Transverse colon (tissue), 4 donors: ENCODE results near the gene MYOM1. TPM values are rescaled to one million over a fixed set of nuclear protein-coding genes. Genes with fewer than 3 reads are reported as not detected.
A peak's percentile ranks its signal among the peaks of the same experiment; 100 is the strongest.

Source experiments
- DNase-seq: peaks from one replicate; pipeline ENCODE4 v3.0.0-alpha.2; 2019
- H3K27ac ChIP-seq, 4 donors: fragments of 200-600 bp; sonication (generic); 2 replicates each; pipeline ENCODE4 v1.5.1; 2016 to 2018; ENCODE audit warnings: inconsistent platforms in 4 of 4
- H3K27me3 ChIP-seq: fragments of 200-600 bp; sonication (generic); 2 replicates; pipeline ENCODE4 v1.5.1; 2017; ENCODE audit warnings: inconsistent platforms
- H3K36me3 ChIP-seq, 4 donors: fragments of 200-600 bp; sonication (generic); 2 replicates each; pipeline ENCODE4 v1.5.1; 2017 to 2019; ENCODE audit warnings: inconsistent platforms in 4 of 4
- H3K4me1 ChIP-seq, 4 donors: fragments of 200-600 bp; sonication (generic); 2 replicates each; pipeline ENCODE4 v1.5.1; 2017 to 2020; ENCODE audit warnings: inconsistent platforms in 4 of 4
- H3K4me3 ChIP-seq, 4 donors: fragments of 200-600 bp; sonication (generic); 1 replicate in 1 of 4; 2 replicates in 3 of 4; pipeline versions ENCODE4 v1.5.1 to v1.6.1; 2017 to 2019; ENCODE audit warnings: inconsistent platforms in 4 of 4
- H3K9me3 ChIP-seq, 2 donors: fragments of 200-600 bp; sonication (generic); 2 replicates each; pipeline ENCODE4 v1.5.1; 2017 to 2019; ENCODE audit warnings: inconsistent platforms in 2 of 2
- EP300 ChIP-seq: sonication (generic); formaldehyde crosslinking; IDR thresholded peaks from one replicate; pipeline ENCODE4 v1.6.1; 2017; ENCODE audit warnings: antibody characterized with exemption, low read depth
- POLR2A ChIP-seq: fragments of 450-650 bp; IDR thresholded peaks from one replicate; pipeline ENCODE4 v1.6.1; 2016; ENCODE audit warnings: antibody characterized with exemption, mild to moderate bottlenecking, moderate library complexity
- POLR2AphosphoS5 ChIP-seq, 3 donors: sonication (generic); formaldehyde crosslinking; IDR thresholded peaks; one replicate each; pipeline ENCODE4 v1.6.1; 2016; ENCODE audit warnings: antibody characterized with exemption in 3 of 3
- WGBS, 2 donors: methylation state at CpG; one replicate each; pipeline ENCODE4 v1.1.5; 2018; ENCODE audit warnings: low coverage in 1 of 2; 5-methylcytosine and 5-hydroxymethylcytosine counted together
- in situ Hi-C, 4 donors: fragments of 200-750 bp; cut with MboI; loops; one replicate each; pipeline versions ENCODE4 v1.15.0 to v1.15.1; 2017; ENCODE audit warnings: low sequenced_read_pairs in 3 of 4, low pct_ligation_motif_present in 1 of 4, low pct_unique_long_range_greater_than_20kb in 1 of 4
- intact Hi-C: fragments of 100-400 bp; cut with DNase I; formaldehyde crosslinking; loops from one replicate; pipeline ENCODE4 v1.15.1; 2023; ENCODE audit warnings: low total_unique reads
- total RNA-seq, 4 donors: library from RNA; depleted of rRNA; stranded (reverse); fragments of >200 nt; gene quantifications; one replicate each; pipeline ENCODE4 v1.1.0, GENCODE V29; 2016
- TF ChIP-seq, protein P1 (sequence below), 5 experiments: fragments of 200-600 bp in 3 of 5; fragments of 450-650 bp in 2 of 5; sonication (generic) in 3 of 5; IDR thresholded peaks; 1 replicate in 2 of 5; 2 replicates in 3 of 5; pipeline ENCODE4 v1.5.1; 2016 to 2017; ENCODE audit warnings: antibody characterized with exemption in 5 of 5, inconsistent platforms in 3 of 5, mild to moderate bottlenecking in 2 of 5, moderate library complexity in 1 of 5

The MYOM1 gene
- total RNA-seq, 4 donors from 2014 or later: 6.0 to 30.4 (median 7.7) TPM

DNA sequence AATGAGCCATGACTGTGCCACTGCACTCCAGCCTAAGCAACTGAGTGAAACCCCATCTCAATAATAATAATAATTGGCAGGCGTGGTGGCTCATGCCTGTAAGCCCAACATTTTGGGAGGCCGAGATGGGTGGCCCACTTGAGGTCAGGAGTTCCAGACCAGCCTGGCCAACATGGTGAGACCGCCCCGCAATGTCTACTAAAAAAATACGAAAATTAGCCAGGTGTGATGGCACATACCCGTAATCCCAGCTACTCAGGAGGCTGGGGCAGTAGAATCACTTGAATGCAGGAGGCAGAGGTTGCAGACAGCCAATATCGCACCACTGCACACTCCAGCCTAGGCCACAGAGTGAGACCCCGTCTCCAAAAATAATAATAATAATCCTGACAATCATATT is 178.9 kb downstream of the MYOM1 start:
- H3K36me3 ChIP-seq: no peaks in the 10 kb centered on the region
- no peaks in the 10 kb centered on the region for H3K27me3 ChIP-seq
- in situ Hi-C loops (no loop called here), intact Hi-C loops (no loop called here)
- H3K27ac ChIP-seq: no peak overlapping the region
- DNase-seq: no peak
- peaks cover 6 to 24% (median 9%) of the 10 kb centered on the region in 4 donors for H3K4me1 ChIP-seq
- no peak overlapping the region for H3K4me3 ChIP-seq
- 96 to 99% methylated on average over 4 to 8 of the region's 8 CpGs for WGBS, 2 donors
- no peaks in the 10 kb centered on the region for H3K9me3 ChIP-seq
- no peak for TF ChIP-seq POLR2AphosphoS5 (IDR thresholded peaks at IDR 0.05)
- no peak for TF ChIP-seq POLR2A
- TF ChIP-seq EP300: no peak
- TF ChIP-seq, protein P1, sequence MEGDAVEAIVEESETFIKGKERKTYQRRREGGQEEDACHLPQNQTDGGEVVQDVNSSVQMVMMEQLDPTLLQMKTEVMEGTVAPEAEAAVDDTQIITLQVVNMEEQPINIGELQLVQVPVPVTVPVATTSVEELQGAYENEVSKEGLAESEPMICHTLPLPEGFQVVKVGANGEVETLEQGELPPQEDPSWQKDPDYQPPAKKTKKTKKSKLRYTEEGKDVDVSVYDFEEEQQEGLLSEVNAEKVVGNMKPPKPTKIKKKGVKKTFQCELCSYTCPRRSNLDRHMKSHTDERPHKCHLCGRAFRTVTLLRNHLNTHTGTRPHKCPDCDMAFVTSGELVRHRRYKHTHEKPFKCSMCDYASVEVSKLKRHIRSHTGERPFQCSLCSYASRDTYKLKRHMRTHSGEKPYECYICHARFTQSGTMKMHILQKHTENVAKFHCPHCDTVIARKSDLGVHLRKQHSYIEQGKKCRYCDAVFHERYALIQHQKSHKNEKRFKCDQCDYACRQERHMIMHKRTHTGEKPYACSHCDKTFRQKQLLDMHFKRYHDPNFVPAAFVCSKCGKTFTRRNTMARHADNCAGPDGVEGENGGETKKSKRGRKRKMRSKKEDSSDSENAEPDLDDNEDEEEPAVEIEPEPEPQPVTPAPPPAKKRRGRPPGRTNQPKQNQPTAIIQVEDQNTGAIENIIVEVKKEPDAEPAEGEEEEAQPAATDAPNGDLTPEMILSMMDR (IDR thresholded peaks at IDR 0.05): no peak

DNA sequence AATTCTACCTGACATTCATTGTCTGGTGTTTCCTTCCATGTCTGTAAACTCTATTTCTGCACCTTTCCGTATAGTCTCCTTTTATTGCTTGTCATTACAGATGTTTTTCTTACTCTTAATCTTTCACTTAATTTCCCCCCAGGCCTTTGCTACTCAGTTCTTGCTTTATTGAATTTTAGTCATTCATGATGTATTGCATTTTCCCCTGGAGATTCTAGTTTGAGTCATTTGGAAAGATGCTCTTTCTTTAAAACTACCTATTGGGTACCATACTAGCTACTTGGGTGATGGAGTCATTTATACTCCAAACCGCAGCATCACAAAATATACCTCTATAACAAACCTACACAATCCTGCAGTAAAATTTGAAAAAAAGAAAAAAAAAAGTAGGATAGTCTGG is 179.6 kb downstream of the MYOM1 start:
- in situ Hi-C loops: no loop called here

DNA sequence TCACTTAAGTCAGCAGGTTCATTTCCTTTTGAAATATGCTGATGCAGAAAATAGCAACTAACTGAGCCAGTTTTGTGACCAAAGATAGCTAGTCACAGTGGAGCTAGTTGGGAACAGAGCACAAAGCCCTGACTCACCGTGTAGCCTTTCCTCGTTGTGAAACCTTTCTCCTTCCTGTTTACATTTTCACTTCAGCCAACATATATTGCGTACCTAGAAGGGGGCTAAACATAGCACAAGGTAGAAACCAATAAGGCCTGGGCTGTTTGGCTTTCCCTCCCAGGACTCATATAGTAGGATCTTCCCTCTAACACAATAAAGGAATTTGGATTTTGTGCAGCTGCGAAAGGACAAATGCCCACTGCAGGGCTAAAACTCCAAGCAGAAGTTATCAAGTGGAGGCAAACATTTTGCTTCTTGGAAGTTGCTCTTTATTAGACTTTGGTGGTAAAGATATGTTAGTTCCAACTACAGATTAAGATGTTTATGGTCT is 182.3 kb downstream of the MYOM1 start:
- H3K27ac ChIP-seq: peak overlapping the region in 2 of 4 donors; percentile 15 to 35
- H3K4me3 ChIP-seq: no peak overlapping the region
- no peaks in the 10 kb centered on the region for H3K27me3 ChIP-seq
- DNase-seq: peak; percentile 41
- peaks cover 0 to 4% (median 1%) of the 10 kb centered on the region in 4 donors for H3K4me1 ChIP-seq
- intact Hi-C loops (no loop called here), in situ Hi-C loops (no loop called here)
- WGBS, 2 donors: 25 to 40% methylated on average over 3 to 4 of the region's 4 CpGs
- H3K9me3 ChIP-seq: no peaks in the 10 kb centered on the region
- no peaks in the 10 kb centered on the region for H3K36me3 ChIP-seq
- no peak for TF ChIP-seq EP300
- TF ChIP-seq POLR2A: no peak
- TF ChIP-seq, protein P1 (IDR thresholded peaks at IDR 0.05): no peak
- TF ChIP-seq POLR2AphosphoS5 (IDR thresholded peaks at IDR 0.05): no peak

More for the DNA sequence above, 179.6 kb downstream of the MYOM1 start:
- H3K4me3 ChIP-seq: no peak overlapping the region
- no peaks in the 10 kb centered on the region for H3K9me3 ChIP-seq
- 78% methylated on average over 1 to 2 of the region's 2 CpGs for WGBS, 2 donors
- peaks cover 6 to 16% (median 9%) of the 10 kb centered on the region in 4 donors for H3K4me1 ChIP-seq
- H3K36me3 ChIP-seq: no peaks in the 10 kb centered on the region
- intact Hi-C loops: no loop called here
- TF ChIP-seq POLR2A (no peak), POLR2AphosphoS5 (IDR thresholded peaks at IDR 0.05) (no peak), EP300 (no peak)
- TF ChIP-seq, protein P1 (IDR thresholded peaks at IDR 0.05): no peak
- no peak overlapping the region for H3K27ac ChIP-seq
- no peak for DNase-seq
- no peaks in the 10 kb centered on the region for H3K27me3 ChIP-seq

DNA sequence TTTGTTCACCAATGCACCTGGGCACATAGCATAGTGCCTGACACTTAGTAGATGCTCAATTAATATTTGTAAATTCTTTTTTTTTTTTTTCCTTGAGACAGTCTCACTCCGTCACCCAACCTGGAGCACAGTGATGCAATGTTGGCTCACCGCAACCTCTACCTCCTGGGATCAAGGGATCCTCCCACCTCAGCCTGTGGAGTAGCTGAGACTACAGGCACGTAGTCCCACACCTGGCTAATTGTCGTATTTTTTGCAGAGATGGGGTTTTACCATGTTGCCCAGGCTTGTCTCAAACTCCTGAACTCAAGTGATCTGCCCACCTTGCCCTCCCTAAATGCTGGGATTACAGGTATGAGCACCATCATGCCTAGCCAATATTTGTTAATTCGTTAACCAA is 183.7 kb downstream of the MYOM1 start:
- intact Hi-C loops (no loop called here), in situ Hi-C loops (no loop called here)
- H3K9me3 ChIP-seq: no peaks in the 10 kb centered on the region
- H3K27ac ChIP-seq: no peak overlapping the region
- no peaks in the 10 kb centered on the region for H3K27me3 ChIP-seq
- no peak for DNase-seq
- no peaks in the 10 kb centered on the region for H3K36me3 ChIP-seq
- TF ChIP-seq EP300: no peak
- no peak for TF ChIP-seq POLR2AphosphoS5 (IDR thresholded peaks at IDR 0.05)
- TF ChIP-seq, protein P1 (IDR thresholded peaks at IDR 0.05): no peak
- WGBS, 2 donors: 95 to 96% methylated on average over 4 to 5 of the region's 5 CpGs
- H3K4me1 ChIP-seq: peaks cover 0 to 3% (median 0%) of the 10 kb centered on the region in 4 donors
- no peak overlapping the region for H3K4me3 ChIP-seq
